Urinary bladder (tissue), 4 donors: ENCODE data around the gene ITGAV. TPM values are rescaled to one million over a fixed set of nuclear protein-coding genes. Genes with fewer than 3 reads are reported as not detected.

Experiments used
- DNase-seq: peaks from one replicate; pipeline ENCODE4 v3.0.0-alpha.2; 2015; ENCODE audit errors: extremely low spot score
- H3K27ac ChIP-seq: one replicate; pipeline ENCODE4 v1.5.1; 2013; ENCODE audit warnings: low read depth, mild to moderate bottlenecking, moderate library complexity
- H3K36me3 ChIP-seq: one replicate; pipeline ENCODE4 v1.6.1; 2013; ENCODE audit warnings: mild to moderate bottlenecking, moderate library complexity; ENCODE audit not compliant: insufficient read depth
- H3K4me1 ChIP-seq: one replicate; pipeline ENCODE4 v1.6.1; 2013; ENCODE audit warnings: mild to moderate bottlenecking, moderate library complexity; ENCODE audit not compliant: insufficient read depth
- H3K4me3 ChIP-seq: one replicate; pipeline ENCODE4 v1.5.1; 2013; ENCODE audit warnings: low read depth, low read length
- WGBS: extraction: QIAGEN DNeasy Blood & Tissue Kit; methylation state at CpG from one replicate; pipeline ENCODE4 v1.1.7; 2013; 5-methylcytosine and 5-hydroxymethylcytosine counted together
- polyA plus RNA-seq: library from polyadenylated mRNA; stranded (reverse); fragments of 200-250 nt; gene quantifications from one replicate; pipeline ENCODE4 v1.2.3, GENCODE V29; 2013
- total RNA-seq: library from RNA; depleted of rRNA; stranded (reverse); fragments of >200 nt; gene quantifications from one replicate; pipeline ENCODE4 v1.2.3, GENCODE V29; 2014
- donor health status: healthy with polysubstance abuse.
- donor health status: healthy.

ITGAV gene
- total RNA-seq (183 TPM), polyA plus RNA-seq (33.1 TPM)

- H3K4me1 ChIP-seq = no peaks in the 10 kb centered on the region
- no peaks in the 10 kb centered on the region for H3K36me3 ChIP-seq
- peak within 1 kb of the TSS; percentile 95 for H3K27ac ChIP-seq
- peak within 1 kb of the TSS; percentile 86 for H3K4me3 ChIP-seq
- WGBS = 1% methylated on average over 71 of the region's 71 CpGs
- peak; percentile 74 for DNase-seq
These were observed at the start of gene ITGAV for GRCh38 chr2:186589612-186590349. ITGAV (plus strand) TSS chr2:186590056; CDS start chr2:186590339, 283 bp downstream.

DNA sequence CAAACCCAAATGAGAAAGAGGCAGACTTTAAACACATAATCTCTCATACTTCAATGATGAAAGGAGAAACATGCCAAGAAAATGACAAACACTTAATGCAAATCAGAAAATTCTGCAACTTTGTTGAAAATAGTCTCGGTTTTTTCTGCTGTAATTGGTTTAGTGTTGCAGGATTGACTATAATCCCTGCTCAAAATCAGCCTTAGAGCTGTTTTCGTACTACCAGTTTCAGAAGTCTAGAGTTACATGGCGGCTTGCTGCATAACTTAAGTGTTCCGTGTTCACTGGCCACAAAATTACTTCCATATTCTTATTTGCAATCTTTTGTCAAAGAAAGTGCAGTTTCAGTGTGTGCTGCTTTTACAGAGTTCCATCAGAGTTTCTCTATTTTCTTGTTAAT is 48.9 kb upstream of the ITGAV start:
- Histone ChIP-seq H3K27ac (no peak overlapping the region), H3K4me1 (no peaks in the 10 kb centered on the region), H3K4me3 (no peak overlapping the region), H3K36me3 (no peaks in the 10 kb centered on the region)
- no peak for DNase-seq
- WGBS = 73% methylated on average over 4 of the region's 4 CpGs

GRCh38 chr2:186542002-186542401 is 47.9 kb upstream of the ITGAV start:
- H3K27ac ChIP-seq = no peak overlapping the region
- DNase-seq = no peak
- no peaks in the 10 kb centered on the region for H3K4me1 ChIP-seq
- 89% methylated on average over 4 of the region's 4 CpGs for WGBS
- no peaks in the 10 kb centered on the region for H3K36me3 ChIP-seq
- H3K4me3 ChIP-seq = no peak overlapping the region

DNA sequence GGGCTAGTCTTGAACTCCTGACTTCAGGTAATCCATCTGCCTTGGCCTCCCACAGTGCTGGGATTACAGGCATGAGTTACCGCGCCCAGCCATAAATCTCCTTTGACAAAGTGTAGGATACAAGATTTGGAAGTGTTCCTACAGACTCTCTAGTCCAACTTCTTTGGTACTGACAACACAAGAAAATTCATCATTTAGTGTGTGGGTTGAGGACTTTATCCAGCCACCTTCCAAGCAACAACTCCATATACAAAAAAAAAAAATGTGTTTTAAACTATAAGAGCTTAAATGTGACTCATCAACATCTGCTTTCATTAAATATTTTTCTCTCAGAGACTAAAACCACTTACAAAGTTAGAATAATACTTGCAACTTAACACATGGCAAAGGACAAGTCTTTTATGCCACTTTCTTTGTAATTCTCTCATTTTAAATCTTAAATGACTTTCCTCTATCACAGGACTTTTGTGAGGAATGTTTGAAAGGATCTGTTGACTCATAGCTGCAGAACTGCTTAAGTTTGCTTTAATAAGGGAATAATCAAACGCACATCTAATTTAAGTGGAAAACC is 46.2 kb upstream of the ITGAV start:
- no peaks in the 10 kb centered on the region for H3K36me3 ChIP-seq
- no peak overlapping the region for H3K27ac ChIP-seq
- WGBS = 65% methylated on average over 3 of the region's 3 CpGs
- no peak overlapping the region for H3K4me3 ChIP-seq
- no peaks in the 10 kb centered on the region for H3K4me1 ChIP-seq
- DNase-seq = no peak

GRCh38 chr2:186544255-186544675 is 45.6 kb upstream of the ITGAV start:
- Histone ChIP-seq H3K27ac (peak overlapping the region; percentile 38), H3K36me3 (no peaks in the 10 kb centered on the region), H3K4me3 (no peak overlapping the region), H3K4me1 (no peaks in the 10 kb centered on the region)
- WGBS = 41% methylated on average over 1 of the region's 1 CpG
- DNase-seq = no peak

- Histone ChIP-seq H3K36me3 (no peaks in the 10 kb centered on the region), H3K4me1 (no peaks in the 10 kb centered on the region), H3K4me3 (no peak overlapping the region), H3K27ac (no peak overlapping the region)
- 0% methylated on average over 1 of the region's 1 CpG for WGBS
- no peak for DNase-seq
These were observed 43.0 kb upstream of the ITGAV start for GRCh38 chr2:186546846-186547245.

GRCh38 chr2:186551323-186552050 is 38.4 kb upstream of the ITGAV start:
- no peak for DNase-seq
- H3K4me1 ChIP-seq = no peaks in the 10 kb centered on the region
- H3K4me3 ChIP-seq = no peak overlapping the region
- no peaks in the 10 kb centered on the region for H3K36me3 ChIP-seq
- 78% methylated on average over 8 of the region's 8 CpGs for WGBS
- H3K27ac ChIP-seq = no peak overlapping the region

DNA sequence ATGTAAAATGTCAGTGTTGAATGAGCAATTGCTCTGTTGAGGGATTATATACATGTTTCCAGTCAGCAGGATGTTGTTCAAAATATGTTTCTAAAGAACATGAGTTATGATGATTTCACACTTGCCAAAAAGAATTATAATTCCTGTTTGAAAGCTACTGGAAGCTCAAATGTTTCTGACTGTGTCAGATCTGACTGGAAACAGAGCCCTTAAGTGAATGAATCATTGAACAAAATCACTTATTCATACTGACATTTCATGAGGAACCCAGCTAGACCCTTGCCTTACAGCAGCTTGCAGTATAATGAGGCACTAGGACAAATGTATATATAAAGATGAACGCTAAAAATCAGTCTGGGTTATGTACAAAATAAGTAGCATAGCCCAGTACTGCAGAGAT is 35.4 kb upstream of the ITGAV start:
- Histone ChIP-seq H3K36me3 (no peaks in the 10 kb centered on the region), H3K27ac (no peak overlapping the region), H3K4me1 (no peaks in the 10 kb centered on the region), H3K4me3 (no peak overlapping the region)
- no peak for DNase-seq
- WGBS = 59% methylated on average over 1 of the region's 1 CpG

- no peak for DNase-seq
- Histone ChIP-seq H3K27ac (no peak overlapping the region), H3K36me3 (no peaks in the 10 kb centered on the region), H3K4me1 (no peaks in the 10 kb centered on the region), H3K4me3 (no peak overlapping the region)
- WGBS = 62% methylated on average over 8 of the region's 8 CpGs
These were observed 34.8 kb upstream of the ITGAV start for GRCh38 chr2:186554850-186555671.

GRCh38 chr2:186558512-186559276 is 31.2 kb upstream of the ITGAV start:
- DNase-seq = no peak
- H3K4me1 ChIP-seq = no peaks in the 10 kb centered on the region
- no peaks in the 10 kb centered on the region for H3K36me3 ChIP-seq
- no peak overlapping the region for H3K27ac ChIP-seq
- H3K4me3 ChIP-seq = no peak overlapping the region
- WGBS = 56% methylated on average over 2 of the region's 2 CpGs

DNA sequence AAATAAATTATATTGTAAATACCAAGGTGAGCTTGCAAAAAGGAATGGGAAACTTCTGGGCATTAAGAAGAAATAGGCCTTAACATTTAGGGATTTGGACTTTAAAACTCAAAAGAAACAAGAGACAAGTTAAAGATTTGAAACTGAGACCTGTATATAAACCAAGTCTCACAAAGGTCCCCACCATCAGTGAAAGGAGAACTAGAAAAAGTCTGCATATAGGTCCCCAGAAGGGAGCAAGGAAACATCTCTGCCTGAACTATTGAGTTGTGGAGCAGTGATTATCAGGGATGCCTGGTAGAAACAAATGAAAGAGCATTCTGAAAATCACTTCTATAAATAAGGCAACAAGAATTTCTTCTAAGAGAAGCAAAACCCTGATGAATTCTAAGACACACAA is 30.5 kb upstream of the ITGAV start:
- no peaks in the 10 kb centered on the region for H3K4me1 ChIP-seq
- no peaks in the 10 kb centered on the region for H3K36me3 ChIP-seq
- H3K27ac ChIP-seq = no peak overlapping the region
- DNase-seq = no peak
- no peak overlapping the region for H3K4me3 ChIP-seq

DNA sequence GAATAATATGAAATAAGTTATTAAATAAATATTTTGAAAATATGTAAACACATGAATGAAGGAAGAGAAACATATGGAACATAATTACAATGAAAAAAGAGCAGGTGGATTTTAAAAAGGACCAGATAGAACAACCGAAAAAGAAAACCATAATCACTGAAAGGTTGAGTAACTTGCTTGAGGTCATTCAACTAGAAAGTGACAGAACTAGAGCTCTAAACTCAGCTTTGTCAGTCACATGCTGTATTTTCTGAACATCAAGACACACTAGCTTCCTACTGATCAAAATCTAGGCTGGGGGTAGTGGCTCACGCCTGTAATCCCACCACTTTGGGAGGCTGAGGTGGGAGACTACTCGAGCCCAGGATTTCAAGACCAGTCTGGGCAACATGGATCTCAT is 30.0 kb upstream of the ITGAV start:
- H3K4me1 ChIP-seq = no peaks in the 10 kb centered on the region
- H3K36me3 ChIP-seq = no peaks in the 10 kb centered on the region
- H3K27ac ChIP-seq = no peak overlapping the region
- H3K4me3 ChIP-seq = no peak overlapping the region
- no peak for DNase-seq
- 78% methylated on average over 3 of the region's 3 CpGs for WGBS

- Histone ChIP-seq H3K4me1 (no peaks in the 10 kb centered on the region), H3K4me3 (no peak overlapping the region), H3K27ac (no peak overlapping the region), H3K36me3 (no peaks in the 10 kb centered on the region)
- no peak for DNase-seq
- 60% methylated on average over 3 of the region's 3 CpGs for WGBS
These were observed 29.6 kb upstream of the ITGAV start for GRCh38 chr2:186560254-186560653.
